Neuron (in vitro differentiated cells): Measurements from ENCODE around the gene ALK.

Source experiments
- H2AFZ ChIP-seq: one replicate; pipeline ENCODE4 v1.6.1; 2013; ENCODE audit warnings: low read depth, mild to moderate bottlenecking, inconsistent platforms, low read length, moderate library complexity
- H3K27me3 ChIP-seq: one replicate; pipeline ENCODE4 v1.6.1; 2013; ENCODE audit warnings: low read length; ENCODE audit not compliant: insufficient read depth
- H3K36me3 ChIP-seq: one replicate; pipeline ENCODE4 v1.6.1; 2013; ENCODE audit warnings: low read length; ENCODE audit not compliant: insufficient read depth
- H3K4me1 ChIP-seq: one replicate; pipeline ENCODE4 v1.6.1; 2013; ENCODE audit warnings: low read length; ENCODE audit not compliant: insufficient read depth
- H3K4me3 ChIP-seq: 2 replicates; pipeline ENCODE4 v1.5.1; 2013; ENCODE audit warnings: mild to moderate bottlenecking, low read length, moderate library complexity
- H3K9me3 ChIP-seq: one replicate; pipeline ENCODE4 v1.6.1; 2013; ENCODE audit warnings: low read length

Gene ALK

GRCh38 chr2:29193111-29193510 is 728.3 kb downstream of the ALK start:
- no peaks in the 10 kb centered on the region for H3K27me3 ChIP-seq
- no peaks in the 10 kb centered on the region for H3K9me3 ChIP-seq
- no peak overlapping the region for H2AFZ ChIP-seq
- no peak overlapping the region for H3K4me3 ChIP-seq
- H3K4me1 ChIP-seq, result no peaks in the 10 kb centered on the region
- H3K36me3 ChIP-seq, result no peaks in the 10 kb centered on the region

- Histone ChIP-seq H3K4me3 (no peak overlapping the region), H3K27me3 (no peaks in the 10 kb centered on the region), H3K4me1 (no peaks in the 10 kb centered on the region), H3K9me3 (no peaks in the 10 kb centered on the region), H3K36me3 (no peaks in the 10 kb centered on the region), H2AFZ (no peak overlapping the region)
Measured at GRCh38 chr2:29192526-29192925, 728.9 kb downstream of the ALK start.

- Histone ChIP-seq H3K4me1 (no peaks in the 10 kb centered on the region), H3K27me3 (no peaks in the 10 kb centered on the region), H3K36me3 (no peaks in the 10 kb centered on the region), H2AFZ (no peak overlapping the region), H3K9me3 (peaks cover 3% of the 10 kb centered on the region), H3K4me3 (no peak overlapping the region)
Measured at GRCh38 chr2:29191817-29192216, 729.6 kb downstream of the ALK start.

- H3K9me3 ChIP-seq, result peaks cover 3% of the 10 kb centered on the region
- H3K36me3 ChIP-seq, result no peaks in the 10 kb centered on the region
- H3K27me3 ChIP-seq, result no peaks in the 10 kb centered on the region
- H2AFZ ChIP-seq, result no peak overlapping the region
- no peaks in the 10 kb centered on the region for H3K4me1 ChIP-seq
- no peak overlapping the region for H3K4me3 ChIP-seq
Measured at GRCh38 chr2:29189052-29189451, 732.3 kb downstream of the ALK start.

- no peaks in the 10 kb centered on the region for H3K27me3 ChIP-seq
- no peak overlapping the region for H3K4me3 ChIP-seq
- H2AFZ ChIP-seq, result no peak overlapping the region
- H3K9me3 ChIP-seq, result peaks cover 3% of the 10 kb centered on the region
- no peaks in the 10 kb centered on the region for H3K4me1 ChIP-seq
- H3K36me3 ChIP-seq, result no peaks in the 10 kb centered on the region
Measured at GRCh38 chr2:29187926-29188325, 733.5 kb downstream of the ALK start.

GRCh38 chr2:29186817-29187216 is 734.6 kb downstream of the ALK start:
- H3K27me3 ChIP-seq, result no peaks in the 10 kb centered on the region
- H3K36me3 ChIP-seq, result no peaks in the 10 kb centered on the region
- no peak overlapping the region for H3K4me3 ChIP-seq
- H2AFZ ChIP-seq, result no peak overlapping the region
- peaks cover 3% of the 10 kb centered on the region for H3K9me3 ChIP-seq
- no peaks in the 10 kb centered on the region for H3K4me1 ChIP-seq

- peaks cover 3% of the 10 kb centered on the region for H3K9me3 ChIP-seq
- H2AFZ ChIP-seq, result no peak overlapping the region
- no peaks in the 10 kb centered on the region for H3K4me1 ChIP-seq
- H3K36me3 ChIP-seq, result no peaks in the 10 kb centered on the region
- H3K27me3 ChIP-seq, result no peaks in the 10 kb centered on the region
- no peak overlapping the region for H3K4me3 ChIP-seq
Measured at GRCh38 chr2:29184531-29184930, 736.9 kb downstream of the ALK start.

GRCh38 chr2:29182920-29183319 is 738.5 kb downstream of the ALK start:
- Histone ChIP-seq H3K36me3 (no peaks in the 10 kb centered on the region), H3K27me3 (no peaks in the 10 kb centered on the region), H2AFZ (no peak overlapping the region), H3K9me3 (peaks cover 3% of the 10 kb centered on the region), H3K4me3 (no peak overlapping the region), H3K4me1 (no peaks in the 10 kb centered on the region)

- Histone ChIP-seq H3K27me3 (no peaks in the 10 kb centered on the region), H3K9me3 (peaks cover under 1% of the 10 kb centered on the region), H3K4me3 (no peak overlapping the region), H2AFZ (no peak overlapping the region), H3K36me3 (no peaks in the 10 kb centered on the region), H3K4me1 (no peaks in the 10 kb centered on the region)
Measured at GRCh38 chr2:29182334-29182733, 739.1 kb downstream of the ALK start.

- Histone ChIP-seq H3K4me3 (no peak overlapping the region), H2AFZ (no peak overlapping the region), H3K36me3 (no peaks in the 10 kb centered on the region), H3K27me3 (no peaks in the 10 kb centered on the region), H3K9me3 (no peaks in the 10 kb centered on the region), H3K4me1 (no peaks in the 10 kb centered on the region)
Measured at GRCh38 chr2:29175338-29175737, 746.0 kb downstream of the ALK start.

GRCh38 chr2:29174937-29175336 is 746.4 kb downstream of the ALK start:
- Histone ChIP-seq H2AFZ (no peak overlapping the region), H3K36me3 (no peaks in the 10 kb centered on the region), H3K4me1 (no peaks in the 10 kb centered on the region), H3K9me3 (no peaks in the 10 kb centered on the region), H3K27me3 (no peaks in the 10 kb centered on the region), H3K4me3 (no peak overlapping the region)

- no peak overlapping the region for H3K4me3 ChIP-seq
- no peaks in the 10 kb centered on the region for H3K27me3 ChIP-seq
- no peaks in the 10 kb centered on the region for H3K4me1 ChIP-seq
- H3K36me3 ChIP-seq, result no peaks in the 10 kb centered on the region
- no peaks in the 10 kb centered on the region for H3K9me3 ChIP-seq
- no peak overlapping the region for H2AFZ ChIP-seq
Measured at GRCh38 chr2:29166242-29167039, 754.9 kb downstream of the ALK start.

- H3K4me3 ChIP-seq, result no peak overlapping the region
- no peak overlapping the region for H2AFZ ChIP-seq
- no peaks in the 10 kb centered on the region for H3K9me3 ChIP-seq
- H3K4me1 ChIP-seq, result no peaks in the 10 kb centered on the region
- H3K27me3 ChIP-seq, result no peaks in the 10 kb centered on the region
- H3K36me3 ChIP-seq, result no peaks in the 10 kb centered on the region
Measured at GRCh38 chr2:29165362-29166241, 755.8 kb downstream of the ALK start.
